GM23338 (cell line): ENCODE measurements around the gene C11orf91. TPM values are rescaled to one million over a fixed set of nuclear protein-coding genes. Genes with fewer than 3 reads are reported as not detected.

Experiments
- ATAC-seq: fragments of 200-7000 bp; cut with Tn5 transposase; 3 replicates; pipeline ENCODE4 v1.9.1; 2020
- DNase-seq: peaks from one replicate; pipeline ENCODE4 v3.0.0-alpha.2; 2015; ENCODE audit warnings: low spot score
- H2AFZ ChIP-seq: fragments of 200-600 bp; sonication (generic); 2 replicates; pipeline ENCODE4 v1.8.0; 2016; ENCODE audit warnings: antibody characterized with exemption, mild to moderate bottlenecking, moderate library complexity
- H3F3A ChIP-seq: fragments of 200-600 bp; sonication (generic); replicated peaks from 2 replicates; pipeline ENCODE4 v1.8.0; 2017; ENCODE audit warnings: antibody characterized with exemption, mixed run types, low read depth
- H3K27ac ChIP-seq: fragments of 200-600 bp; sonication (generic); 2 replicates; pipeline ENCODE4 v1.6.1; 2016; ENCODE audit warnings: low read depth
- H3K27me3 ChIP-seq: fragments of 200-600 bp; sonication (generic); 2 replicates; pipeline ENCODE4 v1.8.0; 2016; ENCODE audit warnings: mild to moderate bottlenecking, mixed run types, moderate library complexity; ENCODE audit not compliant: insufficient read depth
- H3K36me3 ChIP-seq: fragments of 200-600 bp; sonication (generic); 2 replicates; pipeline ENCODE4 v1.8.0; 2016; ENCODE audit warnings: mild to moderate bottlenecking; ENCODE audit not compliant: insufficient read depth
- H3K4me1 ChIP-seq: fragments of 200-600 bp; sonication (generic); 2 replicates; pipeline ENCODE4 v1.8.0; 2016; ENCODE audit warnings: mild to moderate bottlenecking, moderate library complexity; ENCODE audit not compliant: insufficient read depth
- H3K4me2 ChIP-seq: fragments of 200-600 bp; sonication (generic); 2 replicates; pipeline ENCODE4 v1.7.1; 2017; ENCODE audit warnings: mixed run types
- H3K4me3 ChIP-seq: fragments of 200-600 bp; sonication (generic); 2 replicates; pipeline ENCODE4 v1.6.1; 2016; ENCODE audit warnings: mixed run types
- H3K79me2 ChIP-seq: fragments of 200-600 bp; sonication (generic); replicated peaks from 2 replicates; pipeline ENCODE4 v1.8.0; 2017; ENCODE audit warnings: mild to moderate bottlenecking; ENCODE audit not compliant: insufficient read depth
- H3K9me2 ChIP-seq: fragments of 200-600 bp; sonication (generic); 2 replicates; pipeline ENCODE4 v1.8.0; 2017; ENCODE audit not compliant: insufficient read depth
- H4K20me1 ChIP-seq: fragments of 200-600 bp; sonication (generic); replicated peaks from 2 replicates; pipeline ENCODE4 v1.8.0; 2017; ENCODE audit warnings: mild to moderate bottlenecking; ENCODE audit not compliant: insufficient read depth
- H3K27ac Mint-ChIP-seq: 2 replicates; pipeline ENCODE4 v1.8.0; 2020; ENCODE audit warnings: inconsistent platforms, mild to moderate bottlenecking, moderate library complexity, mixed read lengths
- H3K27me3 Mint-ChIP-seq: 3 replicates; pipeline ENCODE4 v1.8.0; 2022; ENCODE audit warnings: low read depth, mild to moderate bottlenecking, moderate library complexity, mixed read lengths, inconsistent platforms; ENCODE audit not compliant: insufficient read depth, poor library complexity
- H3K36me3 Mint-ChIP-seq: 3 replicates; pipeline ENCODE4 v1.8.0; 2021; ENCODE audit warnings: low read depth, mild to moderate bottlenecking, inconsistent platforms, moderate library complexity, mixed read lengths
- H3K4me1 Mint-ChIP-seq: 3 replicates; pipeline ENCODE4 v1.8.0; 2020; ENCODE audit warnings: mild to moderate bottlenecking, inconsistent platforms, mixed read lengths
- H3K4me3 Mint-ChIP-seq: 3 replicates; pipeline ENCODE4 v1.8.0; 2021; ENCODE audit warnings: moderate library complexity, mild to moderate bottlenecking, inconsistent platforms, mixed read lengths
- H3K9me3 Mint-ChIP-seq: 3 replicates; pipeline ENCODE4 v1.8.0; 2020; ENCODE audit warnings: moderate library complexity, mild to moderate bottlenecking, inconsistent platforms, mixed read lengths
- CREB1 ChIP-seq: fragments of 250-450 bp; sonication (Bioruptor Pico); IDR thresholded peaks from 2 replicates; pipeline ENCODE4 v1.5.0; 2020; ENCODE audit warnings: low read depth, mild to moderate bottlenecking, moderate library complexity
- EZH2 ChIP-seq: fragments of 200-600 bp; sonication (generic); IDR thresholded peaks from one replicate; pipeline ENCODE4 v1.8.0; 2017; ENCODE audit warnings: antibody characterized with exemption, mild to moderate bottlenecking, low read depth; ENCODE audit not compliant: unreplicated experiment
- EZH2phosphoT487 ChIP-seq: fragments of 200-600 bp; sonication (generic); IDR thresholded peaks from one replicate; pipeline ENCODE4 v1.8.1; 2018; ENCODE audit warnings: antibody characterized with exemption; ENCODE audit not compliant: unreplicated experiment
- NANOG ChIP-seq: IDR thresholded peaks from 2 replicates; pipeline ENCODE4 v1.6.1; 2016; ENCODE audit warnings: antibody characterized with exemption, borderline replicate concordance
- POLR2AphosphoS5 ChIP-seq: IDR thresholded peaks from 2 replicates; pipeline ENCODE4 v1.6.1; 2016; ENCODE audit warnings: antibody characterized with exemption, low read depth
- STAT1 ChIP-seq: IDR thresholded peaks from one replicate; pipeline ENCODE4 v1.6.1; 2016; ENCODE audit warnings: antibody characterized with exemption; ENCODE audit not compliant: unreplicated experiment
- ZNF114 ChIP-seq: fragments of 250-450 bp; sonication (Bioruptor Pico); IDR thresholded peaks from 2 replicates; pipeline ENCODE4 v1.5.0; 2020; ENCODE audit warnings: mild to moderate bottlenecking, moderate library complexity
- ZNF331 ChIP-seq: fragments of 250-450 bp; sonication (Bioruptor Pico); IDR thresholded peaks from 2 replicates; pipeline ENCODE4 v1.5.0; 2020; ENCODE audit warnings: low read depth, mild to moderate bottlenecking, moderate library complexity
- long read RNA-seq: library from polyadenylated mRNA; unstranded; transcript quantifications from one replicate; pipeline ENCODE4 v2.0.0, GENCODE V29; 2020; ENCODE audit not compliant: unreplicated experiment
- polyA plus RNA-seq: library from polyadenylated mRNA; unstranded; fragments of >200 nt; fragmentation: Nextera tagmentation; extraction: Ambion mirVana; gene quantifications from 2 replicates; pipeline ENCODE4 v1.2.1, GENCODE V29; 2016
- total RNA-seq: library from RNA; depleted of rRNA; stranded (reverse); fragments of >200 nt; shearing (Covaris generic); gene quantifications from 2 replicates; pipeline ENCODE4 v1.2.3, GENCODE V29; 2014; rRNA removed
- TF ChIP-seq, protein P1 (sequence below), 2 experiments: fragments of 200-600 bp in 1 of 2; sonication (generic) in 1 of 2; conservative IDR thresholded peaks; 2 replicates each; pipeline versions ENCODE4 v1.5.1 to v1.6.1; 2016 to 2017; ENCODE audit warnings: antibody characterized with exemption in 2 of 2, low read depth in 2 of 2, mild to moderate bottlenecking in 2 of 2, moderate library complexity in 1 of 2
- TF ChIP-seq, protein P2 (sequence below): IDR thresholded peaks from 2 replicates; pipeline ENCODE4 v1.6.1; 2016; ENCODE audit warnings: antibody characterized with exemption
- TF ChIP-seq, protein P3 (sequence below): IDR thresholded peaks from one replicate; pipeline ENCODE4 v1.6.1; 2018; ENCODE audit warnings: antibody characterized with exemption; ENCODE audit not compliant: unreplicated experiment

Gene C11orf91, protein sequence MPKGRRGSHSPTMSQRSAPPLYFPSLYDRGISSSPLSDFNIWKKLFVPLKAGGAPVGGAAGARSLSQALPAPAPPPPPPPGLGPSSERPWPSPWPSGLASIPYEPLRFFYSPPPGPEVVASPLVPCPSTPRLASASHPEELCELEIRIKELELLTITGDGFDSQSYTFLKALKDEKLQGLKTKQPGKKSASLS
- total RNA-seq (not detected in 2 replicates), polyA plus RNA-seq (not detected in 2 replicates)
- long read RNA-seq = 0 reads

DNA sequence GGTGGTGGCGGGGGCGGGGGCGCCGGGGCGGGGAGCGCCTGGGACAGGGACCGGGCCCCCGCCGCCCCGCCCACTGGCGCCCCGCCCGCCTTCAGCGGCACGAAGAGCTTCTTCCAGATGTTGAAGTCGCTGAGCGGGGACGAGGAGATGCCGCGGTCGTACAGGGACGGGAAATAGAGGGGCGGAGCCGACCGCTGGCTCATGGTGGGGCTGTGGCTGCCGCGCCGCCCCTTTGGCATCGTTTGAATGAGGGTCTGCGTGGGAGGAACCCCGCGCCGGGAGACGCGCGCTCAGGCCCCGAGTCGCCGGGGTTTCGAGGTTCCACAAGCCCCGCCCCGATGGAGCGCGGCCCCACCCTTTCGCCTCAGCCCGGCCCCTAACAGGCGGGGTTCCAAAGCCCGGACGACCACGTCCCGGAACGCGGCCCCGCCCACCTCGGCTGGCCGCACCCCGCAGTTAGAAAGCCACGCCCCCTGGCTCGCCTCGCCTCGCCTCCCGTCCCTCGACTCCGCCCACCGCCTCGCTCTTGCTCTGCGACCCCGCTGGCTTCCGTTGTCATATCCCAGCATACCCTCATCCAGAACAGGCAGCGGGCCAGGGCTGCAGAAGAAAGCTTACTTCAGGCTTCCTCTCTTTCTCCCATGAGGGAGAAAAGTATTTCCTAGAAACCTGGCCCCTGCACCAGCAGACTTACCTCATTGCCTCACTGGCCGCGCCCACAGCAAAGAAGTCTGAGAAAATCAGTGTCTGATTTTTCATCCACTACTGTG, at the start of gene C11orf91:
Gene C11orf91 (minus strand): TSS at position 325 of the 770 bp plus-strand sequence. CDS start 86 bp downstream, at position 239.
- Histone ChIP-seq H2AFZ (peak within 1 kb of the TSS; percentile 98), H3F3A (no peaks in the 10 kb centered on the region), H3K27ac (peak within 1 kb of the TSS; percentile 79; the same call in 1 of the 2 replicates), H3K4me2 (peak within 1 kb of the TSS; percentile 84), H3K9me2 (0 out of 2 replicates have a peak, but pooled peaks cover 4% of the 10 kb centered on the region), H3K27me3 (peaks cover 10% of the 10 kb centered on the region), H3K79me2 (no peaks in the 10 kb centered on the region), H3K4me3 (peak within 1 kb of the TSS; percentile 76), H3K36me3 (no peaks in the 10 kb centered on the region), H3K4me1 (peaks cover 25% of the 10 kb centered on the region), H4K20me1 (no peaks in the 10 kb centered on the region)
- TF ChIP-seq, protein P1, sequence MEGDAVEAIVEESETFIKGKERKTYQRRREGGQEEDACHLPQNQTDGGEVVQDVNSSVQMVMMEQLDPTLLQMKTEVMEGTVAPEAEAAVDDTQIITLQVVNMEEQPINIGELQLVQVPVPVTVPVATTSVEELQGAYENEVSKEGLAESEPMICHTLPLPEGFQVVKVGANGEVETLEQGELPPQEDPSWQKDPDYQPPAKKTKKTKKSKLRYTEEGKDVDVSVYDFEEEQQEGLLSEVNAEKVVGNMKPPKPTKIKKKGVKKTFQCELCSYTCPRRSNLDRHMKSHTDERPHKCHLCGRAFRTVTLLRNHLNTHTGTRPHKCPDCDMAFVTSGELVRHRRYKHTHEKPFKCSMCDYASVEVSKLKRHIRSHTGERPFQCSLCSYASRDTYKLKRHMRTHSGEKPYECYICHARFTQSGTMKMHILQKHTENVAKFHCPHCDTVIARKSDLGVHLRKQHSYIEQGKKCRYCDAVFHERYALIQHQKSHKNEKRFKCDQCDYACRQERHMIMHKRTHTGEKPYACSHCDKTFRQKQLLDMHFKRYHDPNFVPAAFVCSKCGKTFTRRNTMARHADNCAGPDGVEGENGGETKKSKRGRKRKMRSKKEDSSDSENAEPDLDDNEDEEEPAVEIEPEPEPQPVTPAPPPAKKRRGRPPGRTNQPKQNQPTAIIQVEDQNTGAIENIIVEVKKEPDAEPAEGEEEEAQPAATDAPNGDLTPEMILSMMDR (conservative IDR thresholded peaks at IDR 0.05; ENCODE audit: low read depth in 2 of 2) = no peak
- TF ChIP-seq POLR2AphosphoS5 = peak; percentile 89
- DNase-seq (peak; percentile 98), ATAC-seq (peak; percentile 85)
- Mint-ChIP-seq H3K36me3 (no peaks in the 10 kb centered on the region), H3K27me3 (peaks cover 12% of the 10 kb centered on the region), H3K4me1 (peaks cover 31% of the 10 kb centered on the region; the same call in 2 of the 3 replicates), H3K9me3 (no peaks in the 10 kb centered on the region; the same call in 2 of the 3 replicates), H3K4me3 (peak within 1 kb of the TSS; percentile 81), H3K27ac (peak within 1 kb of the TSS; percentile 65; the same call in 1 of the 2 replicates)

DNA sequence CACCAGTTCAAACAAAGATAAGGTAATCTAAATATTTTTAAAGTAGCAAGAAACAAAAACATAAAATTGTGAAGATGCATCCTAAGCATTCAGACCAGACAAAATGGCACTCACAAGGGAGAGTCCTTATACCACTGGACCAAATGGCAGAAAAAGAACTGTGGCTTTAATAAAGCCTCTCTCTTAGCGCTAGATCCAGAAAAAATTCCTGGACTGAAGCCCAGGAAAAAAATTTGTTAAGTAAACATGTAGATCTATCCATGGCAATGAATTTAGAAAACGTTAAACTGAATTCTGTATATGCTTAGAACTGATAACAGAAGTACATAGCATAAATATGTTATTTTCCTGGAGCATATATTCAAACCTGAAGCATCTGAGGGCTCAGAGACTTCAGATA, 47.4 kb upstream of the C11orf91 start:
- no peaks in the 10 kb centered on the region for H3K36me3 Mint-ChIP-seq
- DNase-seq (no peak), ATAC-seq (no peak)
- Histone ChIP-seq H4K20me1 (no peaks in the 10 kb centered on the region), H3K4me3 (no peak overlapping the region), H3K27me3 (no peaks in the 10 kb centered on the region), H3K4me1 (no peaks in the 10 kb centered on the region), H3K36me3 (no peaks in the 10 kb centered on the region), H3K79me2 (no peaks in the 10 kb centered on the region), H3K27ac (no peak overlapping the region), H3F3A (no peaks in the 10 kb centered on the region), H3K9me2 (no peaks in the 10 kb centered on the region), H2AFZ (no peak overlapping the region), H3K4me2 (no peak overlapping the region)
- H3K27ac Mint-ChIP-seq = no peak overlapping the region
- no peak overlapping the region for H3K4me3 Mint-ChIP-seq
- no peaks in the 10 kb centered on the region for H3K9me3 Mint-ChIP-seq
- H3K27me3 Mint-ChIP-seq = no peaks in the 10 kb centered on the region
- no peak for TF ChIP-seq STAT1
- no peak for TF ChIP-seq NANOG
- no peak for TF ChIP-seq CREB1 (CRISPR knock-in tag)
- TF ChIP-seq POLR2AphosphoS5 = no peak
- no peak for TF ChIP-seq ZNF331 (CRISPR knock-in tag)
- no peak for TF ChIP-seq EZH2phosphoT487
- TF ChIP-seq, protein P2, sequence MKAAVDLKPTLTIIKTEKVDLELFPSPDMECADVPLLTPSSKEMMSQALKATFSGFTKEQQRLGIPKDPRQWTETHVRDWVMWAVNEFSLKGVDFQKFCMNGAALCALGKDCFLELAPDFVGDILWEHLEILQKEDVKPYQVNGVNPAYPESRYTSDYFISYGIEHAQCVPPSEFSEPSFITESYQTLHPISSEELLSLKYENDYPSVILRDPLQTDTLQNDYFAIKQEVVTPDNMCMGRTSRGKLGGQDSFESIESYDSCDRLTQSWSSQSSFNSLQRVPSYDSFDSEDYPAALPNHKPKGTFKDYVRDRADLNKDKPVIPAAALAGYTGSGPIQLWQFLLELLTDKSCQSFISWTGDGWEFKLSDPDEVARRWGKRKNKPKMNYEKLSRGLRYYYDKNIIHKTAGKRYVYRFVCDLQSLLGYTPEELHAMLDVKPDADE = no peak
- TF ChIP-seq, protein P3, sequence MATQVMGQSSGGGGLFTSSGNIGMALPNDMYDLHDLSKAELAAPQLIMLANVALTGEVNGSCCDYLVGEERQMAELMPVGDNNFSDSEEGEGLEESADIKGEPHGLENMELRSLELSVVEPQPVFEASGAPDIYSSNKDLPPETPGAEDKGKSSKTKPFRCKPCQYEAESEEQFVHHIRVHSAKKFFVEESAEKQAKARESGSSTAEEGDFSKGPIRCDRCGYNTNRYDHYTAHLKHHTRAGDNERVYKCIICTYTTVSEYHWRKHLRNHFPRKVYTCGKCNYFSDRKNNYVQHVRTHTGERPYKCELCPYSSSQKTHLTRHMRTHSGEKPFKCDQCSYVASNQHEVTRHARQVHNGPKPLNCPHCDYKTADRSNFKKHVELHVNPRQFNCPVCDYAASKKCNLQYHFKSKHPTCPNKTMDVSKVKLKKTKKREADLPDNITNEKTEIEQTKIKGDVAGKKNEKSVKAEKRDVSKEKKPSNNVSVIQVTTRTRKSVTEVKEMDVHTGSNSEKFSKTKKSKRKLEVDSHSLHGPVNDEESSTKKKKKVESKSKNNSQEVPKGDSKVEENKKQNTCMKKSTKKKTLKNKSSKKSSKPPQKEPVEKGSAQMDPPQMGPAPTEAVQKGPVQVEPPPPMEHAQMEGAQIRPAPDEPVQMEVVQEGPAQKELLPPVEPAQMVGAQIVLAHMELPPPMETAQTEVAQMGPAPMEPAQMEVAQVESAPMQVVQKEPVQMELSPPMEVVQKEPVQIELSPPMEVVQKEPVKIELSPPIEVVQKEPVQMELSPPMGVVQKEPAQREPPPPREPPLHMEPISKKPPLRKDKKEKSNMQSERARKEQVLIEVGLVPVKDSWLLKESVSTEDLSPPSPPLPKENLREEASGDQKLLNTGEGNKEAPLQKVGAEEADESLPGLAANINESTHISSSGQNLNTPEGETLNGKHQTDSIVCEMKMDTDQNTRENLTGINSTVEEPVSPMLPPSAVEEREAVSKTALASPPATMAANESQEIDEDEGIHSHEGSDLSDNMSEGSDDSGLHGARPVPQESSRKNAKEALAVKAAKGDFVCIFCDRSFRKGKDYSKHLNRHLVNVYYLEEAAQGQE = no peak
- no peak for TF ChIP-seq ZNF114
- no peak for TF ChIP-seq EZH2
- H3K4me1 Mint-ChIP-seq = peaks cover 3% of the 10 kb centered on the region; the same call in 1 of the 3 replicates
